Endothelial cell of umbilical vein (primary cell): Measurements from ENCODE around the gene NR5A1. TPM values are rescaled to one million over a fixed set of nuclear protein-coding genes. Genes with fewer than 3 reads are reported as not detected.

Experiments used
- BruUV-seq: library from RNA; stranded (reverse); fragments of 400-500 nt; replicated peaks from 2 replicates; lab custom pipeline; 2021; lab: Mats Ljungman, UMichigan
- CTCF ChIA-PET: fragments of 300-600, 350-600 bp; sonication (Branson Sonifier 250); formaldehyde crosslinking; loops from one replicate; lab custom pipeline; 2021; ENCODE audit warnings: antibody characterized with exemption, inconsistent platforms; lab: Charles Lee
- POLR2A ChIA-PET: fragments of 300-600, 350-600 bp; sonication (Branson Sonifier 250); formaldehyde crosslinking; loops from one replicate; lab custom pipeline; 2021; ENCODE audit warnings: antibody characterized with exemption, inconsistent platforms; lab: Charles Lee
- DNase-seq: peaks from one replicate; pipeline ENCODE4 v3.0.0-alpha.2; 2011; ENCODE audit warnings: low read depth, low spot score
- FAIRE-seq: peaks from 2 replicates; lab custom pipeline; 2011; peaks lifted over from hg19 to GRCh38; lab: Jason Lieb, UNC
- H2AFZ ChIP-seq: 2 replicates; pipeline ENCODE4 v1.6.0; 2012; ENCODE audit warnings: low read depth, low read length, control low read depth, inconsistent platforms
- H3K27ac ChIP-seq: 2 replicates; pipeline ENCODE4 v1.5.1; 2011; ENCODE audit warnings: low read depth, mild to moderate bottlenecking, control low read depth, low read length, moderate library complexity; ENCODE audit not compliant: insufficient read depth
- H3K27me3 ChIP-seq, 2 experiments: 2 replicates each; pipeline versions ENCODE4 v1.6.0 to v1.6.1; 2011; ENCODE audit warnings: low read length in 2 of 2, mixed read lengths in 1 of 2; ENCODE audit not compliant: control insufficient read depth in 2 of 2, insufficient read depth in 2 of 2
- H3K36me3 ChIP-seq, 2 experiments: 2 replicates in 1 of 2; 3 replicates in 1 of 2; pipeline ENCODE4 v1.5.1; 2011; ENCODE audit warnings: low read length in 2 of 2, mild to moderate bottlenecking in 1 of 2, moderate library complexity in 1 of 2; ENCODE audit not compliant: control insufficient read depth in 2 of 2, insufficient read depth in 2 of 2; ENCODE audit errors: extremely low read depth in 1 of 2
- H3K4me1 ChIP-seq: 3 replicates; pipeline ENCODE4 v1.5.1; 2011; ENCODE audit warnings: mild to moderate bottlenecking, low read length; ENCODE audit not compliant: control insufficient read depth, insufficient read depth; ENCODE audit errors: extremely low read depth
- H3K4me2 ChIP-seq: 2 replicates; pipeline ENCODE4 v1.6.1; 2011; ENCODE audit warnings: low read length, control low read depth, mixed read lengths; ENCODE audit not compliant: insufficient read depth
- H3K4me3 ChIP-seq, 3 experiments: fragments of 200-600 bp in 1 of 3; sonication (generic), shearing (Covaris generic) in 1 of 3; replicated peaks in 1 of 3; 2 replicates each; pipeline ENCODE4 v1.5.1; 2011 to 2016; ENCODE audit warnings: control low read depth in 3 of 3, low read length in 3 of 3, mild to moderate bottlenecking in 2 of 3, inconsistent platforms in 1 of 3, low read depth in 1 of 3, moderate library complexity in 1 of 3; ENCODE audit not compliant: insufficient read depth in 1 of 3
- H3K79me2 ChIP-seq: 2 replicates; pipeline ENCODE4 v1.6.0; 2012; ENCODE audit warnings: low read length, inconsistent platforms; ENCODE audit not compliant: control insufficient read depth, insufficient read depth
- H3K9ac ChIP-seq: replicated peaks from 2 replicates; pipeline ENCODE3; 2011; ENCODE audit warnings: low read length, control low read depth; ENCODE audit not compliant: insufficient read depth; ENCODE audit errors: extremely low read depth
- H3K9me1 ChIP-seq: replicated peaks from 3 replicates; pipeline ENCODE4 v1.6.0; 2011; ENCODE audit warnings: mild to moderate bottlenecking, low read length; ENCODE audit not compliant: control insufficient read depth, insufficient read depth; ENCODE audit errors: extremely low read depth
- H3K9me3 ChIP-seq: replicated peaks from 2 replicates; pipeline ENCODE4 v1.5.1; 2012; ENCODE audit warnings: low read length, inconsistent platforms; ENCODE audit not compliant: control insufficient read depth, insufficient read depth
- H4K20me1 ChIP-seq: replicated peaks from 2 replicates; pipeline ENCODE3; 2011; ENCODE audit warnings: mild to moderate bottlenecking, low read length; ENCODE audit not compliant: control insufficient read depth, insufficient read depth; ENCODE audit errors: extremely low read depth
- EZH2 ChIP-seq: IDR thresholded peaks from 2 replicates; pipeline ENCODE4 v1.6.1; 2012; ENCODE audit warnings: borderline replicate concordance, low read depth, mild to moderate bottlenecking, moderate library complexity, low read length, inconsistent platforms; ENCODE audit not compliant: severe bottlenecking
- FOS ChIP-seq: IDR thresholded peaks from 2 replicates; pipeline ENCODE4 v1.6.1; 2011; ENCODE audit warnings: mild to moderate bottlenecking, low read length, moderate library complexity, borderline replicate concordance; ENCODE audit not compliant: insufficient read depth
- JUN ChIP-seq: IDR thresholded peaks from 2 replicates; pipeline ENCODE4 v1.6.1; 2011; ENCODE audit warnings: borderline replicate concordance, low read depth; ENCODE audit not compliant: insufficient read length, insufficient read depth
- MAX ChIP-seq: IDR thresholded peaks from 2 replicates; pipeline ENCODE4 v1.6.1; 2011; ENCODE audit not compliant: insufficient read depth, insufficient read length
- MYC ChIP-seq: IDR thresholded peaks from one replicate; pipeline ENCODE4 v1.6.1; 2011; ENCODE audit warnings: mild to moderate bottlenecking, low read depth, low read length
- POLR2A ChIP-seq: IDR thresholded peaks from 2 replicates; pipeline ENCODE4 v1.6.1; 2012; ENCODE audit warnings: low read depth, mild to moderate bottlenecking, control low read depth, low read length
- dilution Hi-C: fragments of 300-500 bp; cut with MboI; formaldehyde crosslinking; loops from one replicate; pipeline ENCODE4 v1.15.0; 2019; ENCODE audit warnings: low sequenced_read_pairs; ENCODE audit not compliant: extremely low pct_ligation_motif_present
- intact Hi-C: fragments of 100-400 bp; cut with micrococcal nuclease; formaldehyde crosslinking; loops from one replicate; pipeline ENCODE4 v1.10.0; 2022
- polyA plus RNA-seq, 4 experiments: library from polyadenylated mRNA; depleted of rRNA in 3 of 4; stranded (reverse) in 3 of 4; unstranded in 1 of 4; fragments of >200 nt; gene quantifications; 2 replicates each; pipeline versions ENCODE4 v1.2.1 to v1.2.3, GENCODE V29; 2011 to 2012; ENCODE audit warnings: missing spikeins in 1 of 4
- total RNA-seq: library from RNA; stranded (reverse); gene quantifications from 2 replicates; pipeline ENCODE4 v1.2.3, GENCODE V29; 2021
- TF ChIP-seq, protein P1 (sequence below), 2 donors: IDR thresholded peaks; 1 replicate in 1 of 2; 2 replicates in 1 of 2; pipeline ENCODE4 v1.5.1; 2011; ENCODE audit warnings: low read length in 2 of 2, mild to moderate bottlenecking in 2 of 2, moderate library complexity in 2 of 2, control low read depth in 1 of 2, inconsistent platforms in 1 of 2, low read depth in 1 of 2; ENCODE audit not compliant: insufficient read depth in 1 of 2; ENCODE audit errors: extremely low read depth in 1 of 2

The NR5A1 gene
- total and polyA plus RNA-seq, 2 donors (not counting 3 experiments of a cell fraction or from before 2014, with no cell fraction given): not detected

GRCh38 chr9:124457887-124458431 lies 49.2 kb downstream of the NR5A1 start:
- no peak overlapping the region for H3K4me3 ChIP-seq
- no peaks in the 10 kb centered on the region for H3K4me1 ChIP-seq
- no peaks in the 10 kb centered on the region for H3K79me2 ChIP-seq
- DNase-seq (no peak), FAIRE-seq (no peak)
- no peaks in the 10 kb centered on the region for H3K9me3 ChIP-seq
- TF ChIP-seq MAX: no peak
- TF ChIP-seq JUN: no peak
- no peak for TF ChIP-seq POLR2A
- no peak for TF ChIP-seq FOS
- TF ChIP-seq MYC: no peak
- TF ChIP-seq, protein P1, sequence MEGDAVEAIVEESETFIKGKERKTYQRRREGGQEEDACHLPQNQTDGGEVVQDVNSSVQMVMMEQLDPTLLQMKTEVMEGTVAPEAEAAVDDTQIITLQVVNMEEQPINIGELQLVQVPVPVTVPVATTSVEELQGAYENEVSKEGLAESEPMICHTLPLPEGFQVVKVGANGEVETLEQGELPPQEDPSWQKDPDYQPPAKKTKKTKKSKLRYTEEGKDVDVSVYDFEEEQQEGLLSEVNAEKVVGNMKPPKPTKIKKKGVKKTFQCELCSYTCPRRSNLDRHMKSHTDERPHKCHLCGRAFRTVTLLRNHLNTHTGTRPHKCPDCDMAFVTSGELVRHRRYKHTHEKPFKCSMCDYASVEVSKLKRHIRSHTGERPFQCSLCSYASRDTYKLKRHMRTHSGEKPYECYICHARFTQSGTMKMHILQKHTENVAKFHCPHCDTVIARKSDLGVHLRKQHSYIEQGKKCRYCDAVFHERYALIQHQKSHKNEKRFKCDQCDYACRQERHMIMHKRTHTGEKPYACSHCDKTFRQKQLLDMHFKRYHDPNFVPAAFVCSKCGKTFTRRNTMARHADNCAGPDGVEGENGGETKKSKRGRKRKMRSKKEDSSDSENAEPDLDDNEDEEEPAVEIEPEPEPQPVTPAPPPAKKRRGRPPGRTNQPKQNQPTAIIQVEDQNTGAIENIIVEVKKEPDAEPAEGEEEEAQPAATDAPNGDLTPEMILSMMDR (IDR thresholded peaks at IDR 0.05; ENCODE audit: extremely low read depth in 1 of 2, insufficient read depth in 1 of 2, low read depth in 1 of 2, low read length in 2 of 2): no peak
- TF ChIP-seq EZH2: no peak
- no peak overlapping the region for H2AFZ ChIP-seq
- no TSS peak for BruUV-seq
- no peak overlapping the region for H3K9ac ChIP-seq
- dilution Hi-C loops (no loop called here), intact Hi-C loops (no loop called here)
- H3K27me3 ChIP-seq: peaks cover 0 to 3% of the 10 kb centered on the region in 2 experiments
- no peaks in the 10 kb centered on the region for H3K36me3 ChIP-seq
- no peak overlapping the region for H3K27ac ChIP-seq
- H3K4me2 ChIP-seq: no peak overlapping the region
- H4K20me1 ChIP-seq: no peaks in the 10 kb centered on the region
- H3K9me1 ChIP-seq: no peaks in the 10 kb centered on the region
- CTCF ChIA-PET: no interaction called here
- POLR2A ChIA-PET: no interaction called here
